Ectodermal cell (in vitro differentiated cells): ENCODE data around the gene GPRC5B.

ENCODE experiments used
- H3K27ac ChIP-seq: 2 replicates; pipeline ENCODE4 v1.7.0; 2013; ENCODE audit warnings: mild to moderate bottlenecking, low read depth, low read length; ENCODE audit not compliant: insufficient read depth, poor library complexity, severe bottlenecking
- H3K27me3 ChIP-seq: 2 replicates; pipeline ENCODE4 v1.7.0; 2013; ENCODE audit warnings: mild to moderate bottlenecking, low read length; ENCODE audit not compliant: insufficient read depth, control insufficient read depth, poor library complexity, severe bottlenecking
- H3K36me3 ChIP-seq: one replicate; pipeline ENCODE4 v1.7.0; 2013; ENCODE audit warnings: low read length; ENCODE audit not compliant: control insufficient read depth, insufficient read depth
- H3K4me1 ChIP-seq: one replicate; pipeline ENCODE4 v1.7.0; 2013; ENCODE audit warnings: low read length; ENCODE audit not compliant: control insufficient read depth, insufficient read depth
- H3K4me3 ChIP-seq: 2 replicates; pipeline ENCODE4 v1.7.0; 2013; ENCODE audit warnings: low read depth, low read length, control low read depth; ENCODE audit not compliant: insufficient read depth
- H3K9me3 ChIP-seq: 2 replicates; pipeline ENCODE4 v1.7.0; 2013; ENCODE audit warnings: mild to moderate bottlenecking, low read length, moderate library complexity; ENCODE audit not compliant: control insufficient read depth
- WGBS, 2 experiments: methylation state at CpG; one replicate each; pipeline ENCODE4 v1.1.7; 2013; ENCODE audit warnings: missing lambda C conversion rate in 2 of 2; 5-methylcytosine and 5-hydroxymethylcytosine counted together

GPRC5B gene

GRCh38 chr16:19859603-19860002 lies 25.0 kb downstream of the GPRC5B start:
- no peaks in the 10 kb centered on the region for H3K27me3 ChIP-seq
- no peak overlapping the region for H3K4me3 ChIP-seq
- H3K9me3 ChIP-seq = no peaks in the 10 kb centered on the region
- peaks cover 30% of the 10 kb centered on the region for H3K4me1 ChIP-seq
- H3K36me3 ChIP-seq = no peaks in the 10 kb centered on the region
- WGBS, 2 experiments = 87 to 91% methylated on average over 4 of the region's 4 CpGs
- H3K27ac ChIP-seq = no peak overlapping the region

- Histone ChIP-seq H3K9me3 (no peaks in the 10 kb centered on the region), H3K4me3 (no peak overlapping the region), H3K27ac (no peak overlapping the region), H3K27me3 (no peaks in the 10 kb centered on the region), H3K4me1 (peaks cover 30% of the 10 kb centered on the region), H3K36me3 (no peaks in the 10 kb centered on the region)
- 88 to 90% methylated on average over 9 of the region's 9 CpGs for WGBS, 2 experiments
Observed at GRCh38 chr16:19859166-19859565, 25.5 kb downstream of the GPRC5B start.

GRCh38 chr16:19858340-19859018 lies 26.2 kb downstream of the GPRC5B start:
- H3K9me3 ChIP-seq = no peaks in the 10 kb centered on the region
- H3K27me3 ChIP-seq = no peaks in the 10 kb centered on the region
- no peak overlapping the region for H3K27ac ChIP-seq
- 84 to 88% methylated on average over 21 to 22 of the region's 22 CpGs for WGBS, 2 experiments
- H3K4me3 ChIP-seq = no peak overlapping the region
- no peaks in the 10 kb centered on the region for H3K36me3 ChIP-seq
- peaks cover 30% of the 10 kb centered on the region for H3K4me1 ChIP-seq

- H3K27me3 ChIP-seq = no peaks in the 10 kb centered on the region
- peaks cover 30% of the 10 kb centered on the region for H3K4me1 ChIP-seq
- WGBS, 2 experiments = 79 to 82% methylated on average over 15 to 16 of the region's 16 CpGs
- no peak overlapping the region for H3K27ac ChIP-seq
- H3K36me3 ChIP-seq = no peaks in the 10 kb centered on the region
- no peaks in the 10 kb centered on the region for H3K9me3 ChIP-seq
- no peak overlapping the region for H3K4me3 ChIP-seq
Observed at GRCh38 chr16:19857593-19858339, 26.9 kb downstream of the GPRC5B start.

- Histone ChIP-seq H3K9me3 (no peaks in the 10 kb centered on the region), H3K36me3 (no peaks in the 10 kb centered on the region), H3K27me3 (no peaks in the 10 kb centered on the region), H3K4me1 (peaks cover 25% of the 10 kb centered on the region), H3K4me3 (no peak overlapping the region), H3K27ac (no peak overlapping the region)
- WGBS, 2 experiments = 93 to 94% methylated on average over 10 of the region's 10 CpGs
Observed at GRCh38 chr16:19856120-19856519, 28.5 kb downstream of the GPRC5B start.

- H3K4me1 ChIP-seq = peaks cover 22% of the 10 kb centered on the region
- H3K27me3 ChIP-seq = no peaks in the 10 kb centered on the region
- H3K36me3 ChIP-seq = no peaks in the 10 kb centered on the region
- H3K9me3 ChIP-seq = no peaks in the 10 kb centered on the region
- WGBS, 2 experiments = 51 to 62% methylated on average over 6 of the region's 6 CpGs
- no peak overlapping the region for H3K4me3 ChIP-seq
- no peak overlapping the region for H3K27ac ChIP-seq
Observed at GRCh38 chr16:19854543-19854876, 30.1 kb downstream of the GPRC5B start.

GRCh38 chr16:19853742-19854542 lies 30.7 kb downstream of the GPRC5B start:
- H3K9me3 ChIP-seq = no peaks in the 10 kb centered on the region
- H3K27me3 ChIP-seq = no peaks in the 10 kb centered on the region
- H3K4me1 ChIP-seq = peaks cover 17% of the 10 kb centered on the region
- H3K36me3 ChIP-seq = no peaks in the 10 kb centered on the region
- WGBS, 2 experiments = 67 to 74% methylated on average over 7 of the region's 7 CpGs
- no peak overlapping the region for H3K27ac ChIP-seq
- no peak overlapping the region for H3K4me3 ChIP-seq

- no peaks in the 10 kb centered on the region for H3K27me3 ChIP-seq
- no peak overlapping the region for H3K4me3 ChIP-seq
- H3K27ac ChIP-seq = no peak overlapping the region
- peaks cover 10% of the 10 kb centered on the region for H3K4me1 ChIP-seq
- no peaks in the 10 kb centered on the region for H3K9me3 ChIP-seq
- H3K36me3 ChIP-seq = no peaks in the 10 kb centered on the region
- WGBS, 2 experiments = 87 to 92% methylated on average over 8 of the region's 8 CpGs
Observed at GRCh38 chr16:19853132-19853741, 31.4 kb downstream of the GPRC5B start.

GRCh38 chr16:19851476-19851875 lies 33.2 kb downstream of the GPRC5B start:
- H3K9me3 ChIP-seq = no peaks in the 10 kb centered on the region
- no peaks in the 10 kb centered on the region for H3K27me3 ChIP-seq
- WGBS, 2 experiments = 46 to 57% methylated on average over 7 of the region's 7 CpGs
- no peak overlapping the region for H3K27ac ChIP-seq
- peaks cover 9% of the 10 kb centered on the region for H3K4me1 ChIP-seq
- no peak overlapping the region for H3K4me3 ChIP-seq
- H3K36me3 ChIP-seq = no peaks in the 10 kb centered on the region
